SIG-M5 (cell line): ENCODE data around the gene INHA.

Experiments used
- DNase-seq: peaks from one replicate; lab custom pipeline; 2025; lab: John Stamatoyannopoulos, UW

Gene INHA

DNA sequence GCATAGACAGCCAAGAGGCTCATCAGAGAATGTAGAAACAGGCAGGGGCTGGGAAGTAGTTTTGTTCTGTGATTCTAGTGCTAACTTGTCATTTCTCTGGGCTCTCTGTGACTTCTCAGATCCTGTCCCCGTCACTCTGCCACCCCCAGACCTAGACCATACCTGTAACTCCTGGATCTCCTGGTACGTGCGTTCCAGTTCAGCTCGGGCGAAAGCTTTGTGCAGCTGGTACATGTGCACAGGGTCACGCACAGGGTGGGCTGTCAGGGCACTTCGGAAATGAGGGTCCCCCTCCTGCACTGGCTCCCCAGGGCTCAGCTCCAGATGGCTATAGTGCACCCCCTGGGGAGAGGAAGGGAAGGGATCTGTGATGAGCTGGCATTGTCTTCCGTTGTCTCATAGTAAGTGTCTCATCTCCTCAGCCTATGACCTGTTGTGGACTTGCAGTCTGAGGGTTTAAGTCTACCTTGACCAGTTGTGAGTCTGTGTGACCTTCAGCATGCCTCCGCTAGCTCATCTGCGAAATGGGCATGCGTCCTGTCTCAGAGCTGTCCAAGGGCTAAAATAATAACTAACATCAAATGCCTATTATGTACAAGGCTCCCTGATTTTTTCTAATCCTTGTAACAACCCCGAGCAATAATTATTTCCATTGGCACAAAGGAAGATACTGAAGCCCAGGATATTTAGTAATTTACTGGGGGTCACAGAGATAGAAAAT is 31.2 kb upstream of the INHA start:
- DNase-seq: no peak

DNA sequence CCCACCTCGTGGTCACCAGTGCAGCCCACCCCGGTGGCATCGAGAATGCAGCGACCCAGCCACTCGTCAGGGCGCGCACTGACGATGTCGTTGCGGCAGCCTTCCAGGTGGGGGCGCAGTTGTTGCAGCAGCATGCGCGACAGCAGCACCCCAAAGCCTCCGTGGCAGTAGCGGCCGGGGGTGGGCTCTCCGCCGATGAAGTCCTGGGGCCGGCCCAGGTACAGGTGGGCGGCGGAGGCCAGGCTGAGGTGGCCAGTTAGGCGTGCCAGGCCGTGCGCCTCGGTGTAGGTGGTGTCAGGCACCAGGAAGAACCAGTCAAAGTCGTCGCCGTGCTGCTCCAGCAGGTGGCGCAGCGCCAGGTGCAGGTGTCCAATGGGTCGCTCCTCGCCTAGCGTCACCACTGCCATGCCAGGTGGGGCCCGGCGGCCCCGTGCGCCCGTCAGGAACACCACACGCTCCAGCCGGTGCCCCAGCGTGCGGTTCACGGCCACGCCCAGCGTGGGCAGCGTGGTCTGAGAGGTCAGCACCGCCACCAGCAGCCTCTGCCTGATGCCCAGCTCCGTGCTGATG is 30.4 kb upstream of the INHA start:
- no peak for DNase-seq

DNA sequence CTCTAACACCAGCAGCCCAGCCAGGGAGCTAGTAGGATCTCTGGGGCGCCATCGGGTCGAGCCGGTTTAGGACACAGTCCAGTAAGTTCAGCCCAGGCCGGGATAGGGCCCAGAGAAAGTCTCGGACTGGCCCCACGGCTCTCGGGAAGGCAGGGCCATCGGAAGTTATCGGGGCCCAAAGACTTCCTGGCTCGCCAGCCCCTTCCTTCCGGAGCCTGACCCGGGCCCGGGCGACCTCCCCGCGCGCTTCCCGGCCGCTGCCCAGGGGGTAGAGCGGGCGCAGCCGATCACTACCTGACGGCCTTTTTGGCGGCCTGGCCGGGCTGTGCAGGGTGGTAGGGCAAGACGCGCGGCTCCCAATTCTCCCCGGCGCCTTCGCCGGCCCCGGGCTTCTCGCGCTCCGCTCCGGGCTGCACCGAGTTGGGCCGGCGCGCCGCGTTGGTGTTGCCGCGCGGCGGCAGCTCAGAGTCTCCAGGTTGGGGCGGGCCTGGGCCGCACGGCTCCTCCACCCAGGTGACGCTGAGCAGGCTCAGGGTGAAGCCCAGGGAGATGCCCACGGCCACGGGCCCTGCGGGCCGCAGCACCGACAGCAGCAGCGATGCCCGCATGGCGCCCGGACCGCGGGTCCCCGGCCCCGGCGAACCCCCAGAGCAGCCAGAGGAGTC is 29.0 kb upstream of the INHA start:
- no peak for DNase-seq

DNA sequence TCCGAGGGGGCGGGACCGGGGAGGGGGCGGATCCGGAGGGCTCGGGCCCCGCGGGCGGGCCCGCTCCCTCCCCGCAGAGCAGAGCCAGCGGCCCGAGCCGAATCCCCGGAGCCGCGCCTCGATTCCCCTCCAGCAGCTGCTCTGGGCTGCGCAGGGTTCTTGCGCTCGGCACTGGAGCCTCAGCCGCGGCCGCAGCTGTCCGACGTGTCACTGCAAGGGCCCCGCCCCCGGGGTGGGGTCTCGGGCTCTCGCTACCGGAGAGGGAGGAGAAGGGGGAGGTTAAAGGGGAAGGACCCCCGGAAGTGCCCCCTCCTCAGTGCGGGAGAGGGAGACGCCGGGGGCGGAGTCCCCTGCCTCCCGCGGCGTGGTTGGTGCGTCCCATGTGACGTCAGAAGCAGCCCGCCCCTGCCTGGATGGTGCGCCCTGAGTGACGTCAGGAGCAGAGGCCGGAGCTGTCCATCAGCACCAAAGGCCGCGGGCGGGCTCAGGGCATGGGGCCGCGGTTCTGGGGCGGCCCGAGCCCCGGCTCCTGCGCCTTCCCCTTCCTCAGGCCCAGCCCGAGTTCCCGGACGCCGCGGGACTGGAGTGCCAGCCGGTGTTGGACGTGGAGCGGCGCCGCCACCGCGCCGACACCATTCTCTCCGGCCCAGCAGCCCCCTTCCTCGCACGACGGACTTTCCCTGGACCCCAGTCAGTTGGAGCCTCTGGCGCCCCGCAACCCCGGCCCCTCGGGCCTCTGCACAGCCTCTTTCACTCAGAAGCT is 28.3 kb upstream of the INHA start, which contains the start of the genes CHPF and TMEM198:
CHPF (minus strand) TSS at position 214 of the 763 bp plus-strand sequence. CDS start 271 bp downstream, outside the sequence.
TMEM198 (plus strand) TSS at position 433 of the 763 bp plus-strand sequence. CDS start 700 bp downstream, outside the sequence.
- DNase-seq: peak; percentile 68

DNA sequence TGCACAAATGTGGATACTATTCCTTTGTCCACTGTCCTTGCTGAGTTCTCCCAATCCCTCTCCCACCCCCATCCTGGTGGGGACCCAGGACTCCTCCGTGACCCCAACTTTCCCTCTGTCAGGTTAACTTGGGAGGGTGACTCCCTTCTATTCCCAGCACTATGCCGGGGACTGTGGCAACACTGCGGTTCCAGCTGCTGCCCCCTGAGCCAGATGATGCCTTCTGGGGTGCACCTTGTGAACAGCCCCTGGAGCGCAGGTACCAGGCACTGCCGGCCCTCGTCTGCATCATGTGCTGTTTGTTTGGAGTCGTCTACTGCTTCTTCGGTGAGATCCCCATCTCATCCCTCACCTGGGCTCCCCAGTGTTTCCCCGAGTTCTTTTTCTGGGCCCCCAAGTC is 27.5 kb upstream of the INHA start:
- DNase-seq: no peak

DNA sequence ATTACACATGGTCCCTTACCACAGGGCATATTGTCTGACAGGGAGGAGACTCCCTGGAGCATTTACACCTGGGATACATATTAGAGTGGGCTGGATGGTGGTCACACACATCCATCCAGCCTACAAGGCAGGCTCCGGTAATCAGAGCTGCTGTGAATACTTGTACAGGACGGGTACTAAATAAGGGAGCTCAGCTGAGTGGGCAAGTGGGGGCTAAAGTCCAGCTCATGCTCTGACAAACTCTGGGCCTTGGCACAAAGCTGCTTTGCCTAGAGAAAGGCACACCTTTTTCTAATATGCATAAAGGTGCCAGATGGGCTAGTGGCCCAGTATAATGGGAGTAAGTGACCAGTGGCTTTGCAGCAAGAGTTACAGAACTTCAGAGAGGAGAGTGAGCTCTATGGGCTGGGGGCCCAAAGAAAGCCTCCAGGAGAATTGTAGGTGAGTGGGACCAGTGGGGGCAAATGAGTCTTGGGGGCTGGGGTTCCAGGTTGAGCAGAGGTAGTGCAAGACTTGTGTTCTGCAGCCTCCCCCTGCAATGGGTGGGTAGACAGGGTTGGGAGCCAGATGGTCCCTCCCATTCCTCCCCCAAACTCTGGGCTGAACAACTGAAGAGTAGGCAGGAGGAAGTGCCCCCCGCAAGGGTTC is 26.7 kb upstream of the INHA start:
- no peak for DNase-seq

DNA sequence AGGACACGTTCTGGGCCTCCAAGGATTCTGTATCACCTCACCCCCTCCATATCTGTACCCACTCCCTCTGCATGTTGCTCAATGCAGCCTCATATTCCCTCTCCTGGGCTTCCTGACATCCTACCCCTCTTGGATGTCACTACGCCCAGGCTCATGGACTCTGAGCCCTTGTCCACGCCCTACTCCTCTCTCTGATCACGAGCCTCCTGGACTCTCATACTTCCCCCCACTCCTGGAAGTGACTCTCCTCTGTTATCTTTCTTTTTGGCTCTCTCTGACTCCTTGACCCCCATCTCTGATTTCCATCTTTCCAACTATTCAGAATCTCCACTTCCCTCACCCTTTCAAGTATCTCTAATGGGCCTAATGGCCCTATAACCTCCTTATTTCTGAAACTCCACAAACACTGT is 26.2 kb upstream of the INHA start:
- DNase-seq: no peak

DNA sequence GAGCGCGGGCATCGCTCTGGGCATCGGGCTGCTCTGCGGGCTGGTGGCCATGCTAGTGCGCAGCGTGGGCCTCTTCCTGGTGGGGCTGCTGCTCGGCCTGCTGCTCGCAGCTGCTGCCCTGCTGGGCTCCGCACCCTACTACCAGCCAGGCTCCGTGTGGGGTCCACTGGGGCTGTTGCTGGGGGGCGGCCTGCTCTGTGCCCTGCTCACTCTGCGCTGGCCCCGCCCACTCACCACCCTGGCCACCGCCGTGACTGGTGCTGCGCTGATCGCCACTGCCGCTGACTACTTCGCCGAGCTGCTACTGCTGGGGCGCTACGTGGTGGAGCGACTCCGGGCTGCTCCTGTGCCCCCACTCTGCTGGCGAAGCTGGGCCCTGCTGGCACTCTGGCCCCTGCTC is 24.5 kb upstream of the INHA start:
- no peak for DNase-seq

DNA sequence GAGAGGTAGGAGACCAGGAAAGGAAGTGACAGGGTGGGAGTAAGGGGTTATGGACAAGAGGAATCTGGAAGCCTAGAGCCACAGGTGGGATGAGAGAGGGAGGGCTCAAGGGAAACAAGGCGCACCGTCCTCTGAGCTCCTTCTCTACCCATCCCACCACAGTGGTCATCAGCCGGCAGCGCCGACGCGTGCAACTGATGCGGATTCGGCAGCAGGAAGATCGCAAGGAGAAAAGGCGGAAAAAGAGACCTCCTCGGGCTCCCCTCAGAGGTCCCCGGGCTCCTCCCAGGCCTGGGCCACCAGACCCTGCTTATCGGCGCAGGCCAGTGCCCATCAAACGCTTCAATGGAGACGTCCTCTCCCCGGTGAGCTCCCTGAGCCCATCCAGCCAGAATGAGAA is 23.1 kb upstream of the INHA start:
- no peak for DNase-seq

DNA sequence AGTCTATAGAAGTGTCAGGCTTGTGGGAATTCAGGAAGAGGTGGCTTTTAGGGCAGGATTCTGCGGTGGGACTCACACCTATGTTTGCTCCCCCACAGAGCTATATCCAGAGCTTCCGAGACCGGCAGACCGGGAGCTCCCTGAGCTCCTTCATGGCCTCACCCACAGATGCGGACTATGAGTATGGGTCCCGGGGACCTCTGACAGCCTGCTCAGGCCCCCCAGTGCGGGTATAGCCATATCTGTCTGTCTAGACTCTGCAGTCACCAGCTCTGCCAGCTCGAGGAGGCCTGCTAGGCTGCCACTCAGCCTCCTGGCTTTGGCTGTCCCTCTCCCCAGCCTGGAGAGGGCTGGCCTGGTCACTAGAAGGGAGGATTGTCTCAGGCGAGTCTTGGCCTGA is 22.5 kb upstream of the INHA start:
- DNase-seq: no peak

DNA sequence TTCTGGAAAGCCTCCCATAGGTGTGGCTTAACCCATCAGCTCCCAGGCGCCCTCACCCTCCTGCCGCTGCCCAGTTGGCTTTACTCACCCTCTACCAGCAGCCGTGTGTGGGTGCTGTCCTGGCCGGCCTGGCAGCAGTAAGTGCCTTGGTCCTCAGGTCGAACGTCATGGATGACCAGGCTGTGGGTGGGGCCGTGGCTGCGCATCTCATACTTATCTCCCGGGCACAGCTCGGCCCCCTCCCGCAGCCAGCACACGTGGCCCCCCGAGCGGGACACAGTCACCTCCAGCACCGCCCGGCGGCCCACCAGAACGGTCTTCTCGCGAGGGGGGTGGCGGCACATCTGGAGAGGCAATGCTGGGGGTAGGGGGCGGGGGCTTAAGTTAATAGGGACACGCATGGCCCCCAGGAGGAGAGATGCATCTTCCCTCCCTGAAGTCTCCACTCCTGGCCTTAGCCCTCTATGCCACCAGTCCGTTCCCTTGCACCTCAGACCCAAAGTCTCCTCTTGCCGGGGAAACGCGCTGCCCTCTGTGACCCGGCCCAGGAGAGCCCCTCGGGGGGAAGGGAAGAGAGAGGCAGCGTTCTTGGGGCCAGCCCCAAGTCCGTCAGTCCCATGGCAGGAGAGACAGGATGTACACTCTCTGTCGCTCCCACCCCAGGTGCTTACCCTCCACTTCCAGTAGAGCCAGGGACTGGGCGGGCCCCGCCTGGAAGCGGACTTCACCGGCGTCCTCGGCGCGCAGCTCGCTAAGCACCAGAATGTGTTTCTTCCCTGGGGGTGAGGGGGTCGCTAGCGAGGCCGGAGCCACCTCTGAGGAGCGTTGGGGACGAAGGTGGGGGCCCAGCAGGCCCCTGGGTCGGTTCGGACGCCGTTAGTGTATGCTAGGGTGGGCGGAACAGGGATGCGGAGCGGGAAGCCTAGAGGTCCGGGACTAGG is 20.4 kb upstream of the INHA start:
- DNase-seq: no peak

DNA sequence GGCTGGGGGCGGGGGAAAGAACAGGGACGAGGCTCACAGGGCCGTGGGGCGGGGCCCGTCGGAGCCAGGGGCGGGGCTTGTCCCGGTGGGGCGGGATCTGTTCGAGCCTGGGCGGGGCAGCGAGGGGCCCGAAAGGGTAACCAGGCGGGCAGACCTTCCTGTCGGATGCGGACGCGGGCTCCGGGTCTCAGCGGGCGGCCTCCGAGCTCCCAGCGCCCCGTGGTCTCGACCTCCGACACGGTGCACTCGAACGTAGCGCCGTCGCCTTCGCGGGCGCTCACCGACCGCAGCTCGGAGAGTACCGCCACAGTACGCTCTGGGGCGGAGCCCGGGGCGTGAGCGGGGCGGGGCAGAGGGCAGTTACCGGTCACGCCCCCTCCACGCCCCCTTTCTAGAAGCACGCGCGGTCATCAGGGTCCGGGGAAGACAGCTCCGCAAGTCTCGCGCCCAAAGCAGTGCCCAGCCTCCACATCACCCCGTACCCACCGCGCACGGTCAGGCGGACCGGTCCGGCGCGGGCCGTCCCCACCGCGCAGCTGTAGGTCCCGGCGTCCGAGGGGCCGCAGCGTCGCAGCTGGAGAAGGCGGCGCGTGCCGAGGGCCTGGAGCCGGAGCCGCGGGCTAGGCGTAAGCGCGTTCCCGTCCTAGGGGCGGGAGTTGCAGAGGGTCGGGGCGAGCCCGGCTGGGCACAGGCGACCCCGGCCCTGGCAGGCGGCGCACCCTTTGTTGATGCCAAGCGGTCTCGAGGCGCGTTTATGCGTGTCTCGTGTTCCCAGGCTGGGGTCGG is 19.5 kb upstream of the INHA start:
- no peak for DNase-seq

DNA sequence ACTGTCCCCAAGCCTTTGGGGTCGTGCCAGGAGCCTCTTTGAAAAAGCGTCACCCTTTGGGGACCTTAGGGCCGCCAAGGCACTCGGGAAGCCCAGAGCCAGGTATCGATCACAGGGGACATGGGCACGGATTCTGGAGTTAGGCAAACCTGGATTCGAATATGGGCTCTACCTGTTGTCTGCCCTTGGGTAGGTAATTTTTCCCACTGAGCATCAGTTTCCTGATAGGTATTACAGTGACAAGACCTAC is 19.0 kb upstream of the INHA start:
- DNase-seq: no peak

DNA sequence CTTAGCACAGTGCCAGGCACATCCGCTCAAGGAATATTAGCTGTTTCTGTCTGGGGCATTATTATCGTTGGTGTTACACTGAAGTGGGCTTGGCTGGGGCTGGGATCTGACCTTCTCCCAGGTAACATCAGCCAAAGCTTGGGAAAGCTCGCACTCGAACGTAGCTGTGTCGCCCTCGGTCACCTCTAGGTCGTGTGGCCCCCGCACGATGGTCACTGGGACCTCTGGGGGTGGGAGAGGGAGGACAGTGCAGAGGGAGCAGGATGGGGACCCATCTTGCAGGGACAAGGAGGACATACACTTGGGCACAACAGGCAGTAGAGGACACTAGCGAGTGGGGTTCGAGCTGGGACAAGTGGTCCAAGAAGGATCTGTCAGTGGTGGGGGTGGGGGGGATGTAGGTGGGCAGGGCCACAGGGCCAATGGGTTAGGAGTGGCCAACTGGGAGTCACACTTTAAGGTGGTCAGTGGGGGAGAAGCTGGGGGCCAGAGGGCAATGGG is 18.6 kb upstream of the INHA start:
- no peak for DNase-seq

DNA sequence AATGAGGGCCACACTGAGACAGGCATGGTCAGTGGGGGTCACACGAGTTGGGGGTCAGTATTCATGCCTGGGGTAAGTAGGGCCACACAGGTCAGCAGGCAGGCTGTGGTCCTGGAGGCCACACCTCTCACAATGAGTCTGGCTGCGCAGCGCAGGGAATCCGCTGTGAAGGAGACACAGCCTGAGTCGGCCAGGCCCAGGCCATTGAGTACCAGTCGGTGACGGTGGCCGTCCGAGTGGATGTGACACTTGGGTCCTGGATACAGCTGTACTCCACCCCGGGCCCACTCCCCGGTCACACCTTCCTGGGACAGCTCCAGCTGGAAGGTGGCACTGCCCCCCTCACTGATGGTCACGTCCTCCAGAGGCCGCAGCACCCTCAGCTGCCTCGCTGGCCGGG is 17.8 kb upstream of the INHA start:
- DNase-seq: no peak

DNA sequence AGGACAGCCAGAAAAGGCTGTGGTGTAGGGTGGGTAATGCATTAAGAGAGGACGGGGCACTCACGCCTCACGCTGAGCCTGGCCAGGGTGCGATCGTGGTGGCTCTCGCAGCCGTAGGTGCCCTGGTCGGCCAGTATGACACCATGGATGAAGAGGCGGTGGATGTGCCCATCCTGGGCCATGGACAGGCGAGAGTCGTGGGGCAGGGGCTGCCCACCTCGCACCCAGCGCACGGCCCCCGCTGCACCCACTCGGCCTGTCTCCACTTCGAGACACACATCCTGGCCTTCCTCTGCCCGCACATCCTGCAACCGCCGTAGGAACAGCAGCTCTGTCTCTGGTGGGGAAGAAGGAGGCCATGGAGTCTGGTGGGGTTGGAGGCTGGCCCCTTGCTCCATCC is 16.2 kb upstream of the INHA start:
- no peak for DNase-seq

DNA sequence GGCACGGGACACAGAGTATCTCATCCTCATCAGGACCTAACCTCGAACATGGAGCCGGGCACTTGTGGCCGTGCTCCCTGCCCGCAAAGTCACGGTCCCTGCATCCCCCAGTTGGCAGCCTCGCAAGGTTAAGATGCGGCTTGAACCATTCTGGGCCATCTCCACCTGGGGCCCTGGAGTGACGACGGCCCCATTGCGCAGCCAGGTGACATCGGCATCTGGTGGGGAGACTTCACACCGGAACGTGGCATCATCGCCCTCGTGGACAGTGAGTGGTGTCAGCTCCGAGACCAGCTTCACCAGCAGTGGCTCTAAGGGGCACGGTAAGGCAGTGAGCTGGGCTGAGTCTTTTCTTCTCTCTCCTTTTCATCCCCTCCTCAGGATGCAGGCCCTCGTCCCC is 15.7 kb upstream of the INHA start:
- no peak for DNase-seq

DNA sequence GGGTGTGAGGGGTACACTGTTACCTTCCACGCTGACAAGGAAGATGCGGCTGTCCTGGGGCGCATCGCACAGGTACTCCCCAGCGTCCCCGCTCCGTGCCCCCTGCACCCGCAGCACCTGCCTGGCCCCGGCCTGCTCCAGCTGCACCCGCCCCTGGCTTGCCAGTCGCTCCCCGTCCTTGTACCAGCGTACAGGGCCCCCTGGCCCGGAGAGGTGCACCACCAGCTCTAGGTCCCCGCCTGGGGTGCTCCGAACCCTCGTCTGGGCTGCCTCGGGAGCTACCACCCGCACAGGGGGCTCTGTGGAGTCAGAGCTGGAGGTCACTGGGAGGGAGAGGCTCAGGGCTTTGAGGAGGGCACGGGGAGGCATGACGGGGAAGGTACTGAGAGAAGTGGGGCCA is 14.8 kb upstream of the INHA start:
- no peak for DNase-seq

DNA sequence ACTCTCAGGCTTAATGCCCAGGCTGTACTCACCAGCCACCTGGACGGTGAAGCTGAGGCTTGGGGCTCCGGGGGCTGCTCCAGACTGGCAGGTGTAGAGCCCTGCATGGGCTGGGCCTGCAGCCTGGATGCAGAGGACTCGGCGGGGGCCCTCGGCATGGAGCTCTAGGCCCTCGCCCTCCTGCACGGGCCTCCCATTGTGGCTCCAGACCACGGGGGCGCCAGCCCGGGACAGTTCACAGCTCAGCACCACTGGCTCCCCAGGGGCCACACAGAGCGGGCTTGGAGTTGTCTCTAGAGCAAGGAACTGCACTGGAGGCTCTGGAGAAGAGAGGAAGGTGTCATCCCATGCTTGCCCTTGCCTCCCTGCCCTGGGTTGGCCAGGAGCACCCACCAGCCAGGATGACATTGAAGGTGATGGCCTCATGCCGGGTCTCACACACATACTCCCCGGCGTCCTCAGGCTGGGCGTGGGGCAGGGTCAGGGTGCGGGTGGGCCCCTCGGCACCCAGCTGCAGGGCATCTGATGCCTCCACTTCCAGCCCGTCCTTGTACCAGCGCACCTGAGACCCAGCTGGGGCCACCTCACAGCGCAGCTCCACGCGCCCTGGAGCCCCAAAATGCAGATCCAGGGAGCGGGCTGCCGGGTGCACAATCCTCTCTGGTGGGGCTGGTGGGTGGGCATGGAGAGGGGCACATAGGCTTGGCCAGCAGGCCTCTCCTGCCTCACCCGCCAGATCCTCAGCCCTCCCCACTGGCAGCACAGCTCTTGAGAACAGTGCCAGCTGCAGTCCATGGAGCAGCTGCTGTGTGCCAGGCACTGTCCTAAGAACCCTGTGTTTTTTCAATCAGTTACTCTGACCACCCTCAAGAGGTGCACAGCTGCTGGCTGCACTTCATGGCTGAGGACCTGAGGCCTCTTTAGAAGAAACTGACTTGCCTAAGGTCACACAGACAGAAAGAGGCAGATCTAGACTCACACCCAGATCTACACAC is 14.0 kb upstream of the INHA start:
- no peak for DNase-seq
